Activated T-cell treated with anti-CD3 and anti-CD28 coated beads, Interleukin-2, amount 50 U/mL, for 4 hours (primary cell): Measurements from ENCODE around the gene DNAJC12. TPM values are rescaled to one million over a fixed set of nuclear protein-coding genes. Genes with fewer than 3 reads are reported as not detected.

Experiments used
- ATAC-seq, 2 donors: fragments of 200-7000 bp; cut with Tn5 transposase; one replicate each; pipeline ENCODE4 v1.10.0; 2021
- DNase-seq: peaks from one replicate; pipeline ENCODE4 v3.0.0-alpha.2; 2020
- H3K27me3 Mint-ChIP-seq: one replicate; pipeline ENCODE4 v1.8.0; 2021; ENCODE audit warnings: low read depth, mixed read lengths
- H3K36me3 Mint-ChIP-seq: one replicate; pipeline ENCODE4 v1.8.0; 2022; ENCODE audit warnings: mixed read lengths; ENCODE audit not compliant: insufficient read depth
- H3K4me1 Mint-ChIP-seq: one replicate; pipeline ENCODE4 v1.8.0; 2021; ENCODE audit warnings: low read depth, mixed read lengths
- H3K4me3 Mint-ChIP-seq: one replicate; pipeline ENCODE4 v1.8.0; 2021; ENCODE audit warnings: mild to moderate bottlenecking, moderate library complexity, mixed read lengths
- H3K9me3 Mint-ChIP-seq: one replicate; pipeline ENCODE4 v1.8.0; 2021; ENCODE audit warnings: mixed read lengths
- total RNA-seq, 3 donors: library from RNA; stranded (reverse); gene quantifications; one replicate each; pipeline ENCODE4 v1.2.1, GENCODE V29; 2021

Gene DNAJC12
- total RNA-seq, 3 donors from 2014 or later: 0.28 to 0.92 (median 0.84) TPM

DNA sequence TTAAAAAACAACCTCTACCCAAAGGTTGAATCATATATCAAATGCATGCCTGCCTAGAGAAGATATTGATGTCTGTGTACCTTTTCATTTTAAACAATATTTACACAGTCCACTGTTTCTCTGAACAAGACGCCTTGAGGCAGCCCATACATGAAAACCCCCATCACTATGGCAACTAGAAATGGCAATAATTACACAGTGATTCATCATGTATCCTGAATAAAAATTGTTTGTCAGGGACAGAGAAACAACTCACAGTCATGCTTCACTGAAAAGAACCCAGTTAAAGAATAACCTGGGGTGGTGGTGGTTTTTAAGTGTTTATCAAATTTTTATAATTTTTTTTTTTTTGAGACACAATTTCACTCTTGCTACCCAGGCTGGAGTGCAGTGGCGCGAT lies 19.7 kb downstream of the DNAJC12 start:
- no peak for ATAC-seq
- H3K9me3 Mint-ChIP-seq: no peaks in the 10 kb centered on the region
- H3K27me3 Mint-ChIP-seq: no peaks in the 10 kb centered on the region
- H3K4me1 Mint-ChIP-seq: peaks cover 4% of the 10 kb centered on the region
- no peak overlapping the region for H3K4me3 Mint-ChIP-seq
- DNase-seq: no peak
- no peaks in the 10 kb centered on the region for H3K36me3 Mint-ChIP-seq

DNA sequence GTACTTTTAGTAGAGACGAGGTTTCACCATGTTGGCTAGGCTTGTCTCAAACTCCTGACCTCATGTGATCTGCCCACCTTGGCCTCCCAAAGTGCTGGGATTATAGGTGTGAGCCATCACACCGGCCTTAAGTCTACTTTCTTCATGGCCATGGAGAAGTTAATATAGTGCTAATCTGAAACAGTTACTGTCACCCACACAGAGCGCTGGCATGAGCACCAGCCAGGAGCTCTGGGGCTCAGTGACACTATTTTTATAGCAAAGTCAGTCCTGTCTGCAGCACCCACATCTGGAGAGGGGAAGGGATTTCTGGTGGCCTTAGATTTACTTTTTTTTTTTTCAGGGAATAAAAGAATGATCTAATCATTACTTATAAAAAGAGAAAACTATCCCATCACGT lies 21.3 kb downstream of the DNAJC12 start:
- no peaks in the 10 kb centered on the region for H3K36me3 Mint-ChIP-seq
- no peak overlapping the region for H3K4me3 Mint-ChIP-seq
- no peak for DNase-seq
- peaks cover 2% of the 10 kb centered on the region for H3K27me3 Mint-ChIP-seq
- peaks cover 4% of the 10 kb centered on the region for H3K4me1 Mint-ChIP-seq
- no peak for ATAC-seq
- no peaks in the 10 kb centered on the region for H3K9me3 Mint-ChIP-seq

DNA sequence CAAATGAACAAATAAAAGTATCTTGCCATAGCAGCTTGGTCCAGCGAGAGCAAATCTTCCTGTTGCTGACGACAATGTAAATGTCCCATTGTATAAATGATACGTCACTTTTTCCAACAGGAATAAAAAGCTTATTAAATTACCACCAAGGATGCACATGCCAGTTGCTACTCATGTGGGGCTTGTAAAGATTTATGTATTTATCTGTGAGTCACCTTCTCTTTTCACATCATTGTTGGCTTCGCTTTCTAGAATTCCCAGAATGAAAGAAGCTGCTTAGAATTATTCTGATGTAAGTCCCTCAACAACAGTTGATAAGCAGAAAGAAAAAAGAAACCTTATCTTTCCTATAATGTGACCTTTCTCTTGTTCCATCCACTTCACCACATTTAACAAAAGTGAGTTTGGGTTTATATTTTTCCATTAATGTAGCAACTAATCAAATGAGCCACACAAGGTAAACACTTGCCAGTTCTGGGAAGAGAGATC lies 22.4 kb downstream of the DNAJC12 start:
- Mint-ChIP-seq H3K27me3 (peaks cover 2% of the 10 kb centered on the region), H3K36me3 (no peaks in the 10 kb centered on the region), H3K4me1 (peaks cover 4% of the 10 kb centered on the region), H3K4me3 (no peak overlapping the region), H3K9me3 (no peaks in the 10 kb centered on the region)
- DNase-seq: no peak
- ATAC-seq: no peak

DNA sequence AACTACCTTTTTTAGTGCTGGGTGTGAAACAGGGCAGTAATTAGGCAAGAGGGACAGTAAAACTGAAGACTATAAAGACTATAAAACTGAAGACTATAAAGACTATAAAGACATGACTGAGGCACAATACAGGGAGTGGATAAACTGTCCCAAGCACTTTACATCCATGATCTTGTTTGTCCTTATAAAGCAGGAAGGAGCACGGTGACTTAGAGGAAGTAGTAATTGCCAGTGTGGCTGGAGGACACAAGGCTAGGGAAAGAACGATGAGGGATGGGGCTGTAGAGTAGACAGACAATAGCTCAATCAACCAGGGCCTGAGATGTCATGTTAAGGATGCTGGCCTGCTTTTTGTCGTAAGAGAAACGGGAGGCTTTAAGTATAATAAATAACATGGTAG lies 26.0 kb downstream of the DNAJC12 start:
- no peaks in the 10 kb centered on the region for H3K36me3 Mint-ChIP-seq
- H3K9me3 Mint-ChIP-seq: no peaks in the 10 kb centered on the region
- DNase-seq (no peak), ATAC-seq (no peak)
- H3K27me3 Mint-ChIP-seq: peaks cover 5% of the 10 kb centered on the region
- H3K4me1 Mint-ChIP-seq: peaks cover 4% of the 10 kb centered on the region
- H3K4me3 Mint-ChIP-seq: no peak overlapping the region

DNA sequence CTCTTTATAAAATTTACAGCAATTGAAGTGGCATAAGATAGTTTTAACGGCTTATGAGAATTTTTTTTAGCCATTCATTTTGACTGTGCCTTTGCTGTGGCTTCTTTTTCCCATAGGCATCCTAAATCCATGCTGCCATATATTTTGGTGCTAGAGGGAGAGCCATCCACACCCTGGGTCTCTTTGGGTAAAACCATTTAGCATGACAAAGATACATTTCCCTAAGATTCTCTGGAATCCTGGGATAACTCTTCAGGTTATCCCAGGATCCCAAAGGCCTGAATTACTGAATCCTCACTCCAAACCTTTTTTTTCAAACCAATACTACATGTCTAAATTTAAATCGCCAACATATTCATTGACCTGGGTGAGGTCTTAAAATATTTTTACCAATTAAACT lies 28.9 kb downstream of the DNAJC12 start:
- H3K4me3 Mint-ChIP-seq: no peak overlapping the region
- no peaks in the 10 kb centered on the region for H3K4me1 Mint-ChIP-seq
- DNase-seq (no peak), ATAC-seq (no peak)
- H3K9me3 Mint-ChIP-seq: no peaks in the 10 kb centered on the region
- H3K27me3 Mint-ChIP-seq: peaks cover 11% of the 10 kb centered on the region
- H3K36me3 Mint-ChIP-seq: no peaks in the 10 kb centered on the region

DNA sequence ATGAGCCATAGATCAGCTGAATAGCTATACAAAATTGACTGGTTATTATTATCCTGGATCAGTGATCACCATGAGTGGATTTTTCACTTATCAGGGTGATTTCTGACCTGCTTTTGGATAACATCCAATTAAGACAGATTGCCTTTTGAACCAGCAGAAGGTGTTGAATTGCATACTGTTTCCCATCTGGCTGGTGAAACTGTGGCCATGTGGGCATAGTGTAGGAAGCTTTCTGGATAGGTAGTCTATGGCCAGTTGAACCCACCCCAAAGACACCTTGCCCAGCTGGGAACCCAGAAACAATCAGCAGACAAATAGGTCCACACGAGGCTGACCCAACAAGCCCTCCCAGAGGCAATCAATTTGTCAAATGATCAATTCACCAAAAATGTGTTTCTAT lies 29.3 kb downstream of the DNAJC12 start:
- DNase-seq (no peak), ATAC-seq (no peak)
- H3K4me3 Mint-ChIP-seq: no peak overlapping the region
- H3K36me3 Mint-ChIP-seq: no peaks in the 10 kb centered on the region
- no peaks in the 10 kb centered on the region for H3K9me3 Mint-ChIP-seq
- H3K4me1 Mint-ChIP-seq: no peaks in the 10 kb centered on the region
- peaks cover 11% of the 10 kb centered on the region for H3K27me3 Mint-ChIP-seq

DNA sequence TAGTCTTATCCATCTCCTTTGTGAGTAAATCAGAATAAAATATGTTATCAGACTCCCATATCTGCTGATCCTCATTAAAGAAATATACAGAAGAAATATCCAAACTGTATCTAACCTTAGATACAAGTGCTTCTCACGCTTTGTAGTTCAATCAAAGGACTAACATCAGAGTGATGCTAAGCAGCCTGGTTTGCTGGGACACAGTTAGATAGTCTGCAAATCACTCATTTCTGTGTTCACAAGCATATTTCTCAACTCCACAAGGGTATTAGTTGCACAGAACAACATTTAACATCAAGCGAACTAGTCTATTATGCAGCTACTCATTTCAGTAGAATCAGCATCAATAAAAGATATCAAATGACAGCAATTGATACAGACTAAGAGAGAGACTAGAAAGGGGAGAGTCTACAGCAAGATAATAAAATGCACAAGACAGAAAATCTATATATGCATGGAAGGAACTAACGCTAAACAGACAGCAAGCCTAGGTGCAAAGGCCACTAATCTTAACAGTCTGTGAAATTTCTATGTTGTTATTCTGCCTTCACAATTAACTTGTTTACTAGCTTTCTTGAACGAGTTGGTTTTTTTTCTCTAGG lies 30.0 kb downstream of the DNAJC12 start:
- no peaks in the 10 kb centered on the region for H3K4me1 Mint-ChIP-seq
- no peaks in the 10 kb centered on the region for H3K9me3 Mint-ChIP-seq
- no peaks in the 10 kb centered on the region for H3K36me3 Mint-ChIP-seq
- DNase-seq (no peak), ATAC-seq (no peak)
- H3K4me3 Mint-ChIP-seq: no peak overlapping the region
- H3K27me3 Mint-ChIP-seq: peaks cover 11% of the 10 kb centered on the region

DNA sequence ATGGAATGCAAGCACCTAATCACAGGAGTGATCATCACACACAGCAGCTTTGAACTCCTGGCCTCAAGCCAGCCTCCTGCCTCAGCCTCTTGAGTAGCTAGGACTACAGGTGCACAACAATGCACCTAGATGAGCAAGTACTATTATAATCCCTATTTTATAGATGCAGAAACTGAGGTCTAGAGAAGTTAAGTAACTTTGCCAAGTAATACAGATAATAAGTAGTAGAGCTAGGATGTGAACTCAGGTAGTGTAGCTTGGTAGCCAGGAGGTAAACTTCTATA lies 33.7 kb downstream of the DNAJC12 start:
- ATAC-seq (no peak), DNase-seq (no peak)
- no peaks in the 10 kb centered on the region for H3K36me3 Mint-ChIP-seq
- no peaks in the 10 kb centered on the region for H3K9me3 Mint-ChIP-seq
- peaks cover 9% of the 10 kb centered on the region for H3K27me3 Mint-ChIP-seq
- no peak overlapping the region for H3K4me3 Mint-ChIP-seq
- H3K4me1 Mint-ChIP-seq: no peaks in the 10 kb centered on the region

DNA sequence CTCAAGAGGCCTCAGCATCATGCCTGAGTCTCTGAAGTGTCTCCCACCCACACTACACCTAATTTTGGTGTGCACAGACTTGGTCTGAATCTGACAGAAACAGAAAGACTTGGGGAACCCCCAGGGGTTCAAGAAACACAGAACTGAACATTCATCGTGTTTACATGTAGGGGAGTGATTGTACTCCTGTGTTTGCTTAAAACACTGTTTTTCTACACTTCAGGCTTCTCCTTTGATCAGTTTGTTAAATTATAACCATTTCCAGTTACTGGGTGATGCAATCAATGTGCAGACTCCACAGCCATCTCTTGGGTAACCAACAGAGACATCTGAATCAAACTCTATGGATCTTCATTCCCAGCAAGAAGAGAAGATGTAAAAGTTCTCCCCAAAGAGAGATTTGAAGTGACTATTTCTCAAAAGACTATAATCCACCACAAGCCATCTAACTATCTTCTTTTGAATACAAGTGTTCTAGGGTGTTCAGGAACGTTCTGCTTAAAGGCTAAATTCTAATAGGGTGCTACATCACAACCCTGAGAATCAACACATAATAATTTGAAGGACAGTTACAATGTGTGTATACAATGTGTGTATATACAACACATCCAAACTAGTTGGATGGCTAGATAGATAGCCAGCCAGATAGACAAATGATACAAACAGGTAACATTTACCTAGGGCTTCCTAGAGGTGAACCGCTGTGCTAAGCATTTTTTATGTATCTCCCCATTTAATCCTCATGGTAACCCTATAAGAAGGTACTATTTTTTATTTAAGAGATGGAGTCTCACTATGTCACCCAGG lies 34.2 kb downstream of the DNAJC12 start:
- H3K9me3 Mint-ChIP-seq: no peaks in the 10 kb centered on the region
- H3K36me3 Mint-ChIP-seq: no peaks in the 10 kb centered on the region
- DNase-seq: no peak
- H3K4me1 Mint-ChIP-seq: no peaks in the 10 kb centered on the region
- peaks cover 6% of the 10 kb centered on the region for H3K27me3 Mint-ChIP-seq
- ATAC-seq: peak; percentile 43 to 74
- no peak overlapping the region for H3K4me3 Mint-ChIP-seq

DNA sequence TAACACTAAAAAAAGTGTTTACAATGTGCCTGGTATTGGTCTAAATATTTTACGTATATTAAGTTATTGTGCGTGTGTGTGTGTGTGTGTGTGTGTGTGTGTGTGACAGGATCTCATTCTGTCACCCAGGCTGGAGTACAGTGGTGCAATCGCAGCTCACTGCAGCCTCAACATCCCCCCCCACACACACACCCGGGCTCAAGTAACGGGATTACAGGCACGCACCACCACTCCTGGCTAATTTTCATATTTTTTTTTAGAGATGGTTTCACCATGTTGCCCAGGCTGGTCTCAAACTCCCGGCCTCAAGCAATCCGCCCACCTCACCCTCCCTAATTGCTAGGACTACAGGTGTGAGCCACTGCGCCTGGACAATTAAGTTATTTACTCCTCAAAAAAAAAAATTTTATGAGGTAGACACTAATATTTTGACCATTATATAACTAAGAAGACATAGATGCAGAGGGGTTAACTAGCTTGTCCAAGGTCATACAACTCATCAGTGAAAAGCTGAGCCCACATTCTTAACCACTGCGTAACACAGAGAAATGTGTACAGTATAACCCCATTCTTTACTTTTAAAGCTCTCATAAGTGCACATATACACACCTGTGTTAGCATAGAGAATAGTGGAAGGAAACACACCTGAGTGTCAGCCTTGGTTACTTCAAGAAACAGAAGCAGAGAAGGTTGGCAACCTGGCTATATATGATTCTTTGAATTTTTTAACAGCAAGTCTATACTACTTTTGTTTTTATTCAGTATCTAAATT lies 35.0 kb downstream of the DNAJC12 start:
- H3K4me3 Mint-ChIP-seq: no peak overlapping the region
- peaks cover 6% of the 10 kb centered on the region for H3K27me3 Mint-ChIP-seq
- ATAC-seq: no peak
- DNase-seq: no peak
- H3K4me1 Mint-ChIP-seq: no peaks in the 10 kb centered on the region
- no peaks in the 10 kb centered on the region for H3K9me3 Mint-ChIP-seq
- H3K36me3 Mint-ChIP-seq: no peaks in the 10 kb centered on the region

DNA sequence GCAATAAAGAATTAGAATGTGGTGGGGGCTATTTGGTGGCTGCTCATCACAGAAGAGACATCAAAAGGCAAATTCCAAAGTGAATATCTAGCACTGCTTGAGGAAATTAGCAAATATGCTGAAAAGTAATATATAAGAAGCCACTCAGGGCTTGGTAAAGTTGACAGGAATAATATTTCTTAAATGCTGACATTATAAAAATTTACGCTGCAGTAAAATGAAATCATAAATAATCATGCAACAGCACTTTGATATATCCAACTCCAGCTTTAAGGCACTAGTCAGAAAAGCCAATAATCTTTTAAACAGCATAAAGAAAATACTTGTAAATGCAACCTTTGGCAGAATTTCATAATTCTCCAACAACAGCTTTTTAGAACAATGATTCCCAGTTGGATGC lies 36.9 kb downstream of the DNAJC12 start:
- Mint-ChIP-seq H3K9me3 (no peaks in the 10 kb centered on the region), H3K4me3 (no peak overlapping the region), H3K36me3 (no peaks in the 10 kb centered on the region), H3K27me3 (peaks cover 3% of the 10 kb centered on the region), H3K4me1 (no peaks in the 10 kb centered on the region)
- ATAC-seq (no peak), DNase-seq (no peak)

DNA sequence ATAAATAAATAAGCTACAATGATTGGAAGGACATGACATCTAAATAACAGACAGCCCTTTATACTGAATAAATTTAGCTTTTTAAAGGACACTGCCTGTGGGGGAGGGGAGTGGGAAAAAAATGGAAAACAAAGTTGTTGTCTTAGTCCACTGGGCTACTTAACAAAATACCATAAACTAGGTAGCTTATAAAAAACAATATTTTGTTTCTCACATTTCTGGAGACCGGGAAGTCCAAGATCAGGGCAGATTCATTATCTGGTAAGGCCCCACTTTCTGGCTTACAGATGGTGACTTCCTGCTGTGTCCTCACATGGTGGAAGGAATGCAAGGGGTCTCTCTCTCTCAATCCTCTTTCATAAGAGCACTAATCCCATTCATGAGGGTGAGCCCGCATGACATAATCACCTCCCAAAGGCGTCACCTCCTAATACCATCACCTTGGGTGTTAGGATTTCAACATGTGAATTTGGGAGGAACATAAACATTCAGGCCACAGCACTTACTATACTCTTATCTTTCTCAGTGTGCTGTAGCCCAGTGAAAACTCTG lies 43.0 kb downstream of the DNAJC12 start:
- no peak for ATAC-seq
- no peaks in the 10 kb centered on the region for H3K27me3 Mint-ChIP-seq

DNA sequence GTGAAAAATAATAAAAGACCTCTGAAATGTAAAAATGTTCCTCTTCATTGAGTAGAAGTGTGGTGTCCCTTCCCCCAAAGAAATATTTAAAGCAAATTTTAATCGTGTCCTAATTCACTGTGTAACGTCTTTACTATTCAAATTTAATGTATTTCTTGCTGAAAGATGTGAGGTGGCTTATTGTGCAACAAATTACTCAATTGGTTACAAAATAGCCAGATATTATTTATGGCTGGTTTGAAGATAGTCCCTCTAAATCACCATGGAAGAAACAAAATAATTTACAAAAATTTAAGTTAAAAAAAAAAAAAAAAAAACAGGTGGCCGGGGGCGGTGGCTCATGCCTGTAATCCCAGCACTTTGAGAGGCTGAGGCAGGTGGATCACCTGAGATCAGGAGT lies 43.7 kb downstream of the DNAJC12 start:
- no peaks in the 10 kb centered on the region for H3K27me3 Mint-ChIP-seq
- DNase-seq (no peak), ATAC-seq (no peak)
- H3K4me1 Mint-ChIP-seq: peaks cover 17% of the 10 kb centered on the region
- H3K4me3 Mint-ChIP-seq: no peak overlapping the region
- H3K9me3 Mint-ChIP-seq: no peaks in the 10 kb centered on the region
- no peaks in the 10 kb centered on the region for H3K36me3 Mint-ChIP-seq

More for the DNA sequence above, 43.0 kb downstream of the DNAJC12 start:
- no peak for DNase-seq
- Mint-ChIP-seq H3K9me3 (no peaks in the 10 kb centered on the region), H3K36me3 (no peaks in the 10 kb centered on the region), H3K4me3 (no peak overlapping the region), H3K4me1 (peaks cover 15% of the 10 kb centered on the region)

DNA sequence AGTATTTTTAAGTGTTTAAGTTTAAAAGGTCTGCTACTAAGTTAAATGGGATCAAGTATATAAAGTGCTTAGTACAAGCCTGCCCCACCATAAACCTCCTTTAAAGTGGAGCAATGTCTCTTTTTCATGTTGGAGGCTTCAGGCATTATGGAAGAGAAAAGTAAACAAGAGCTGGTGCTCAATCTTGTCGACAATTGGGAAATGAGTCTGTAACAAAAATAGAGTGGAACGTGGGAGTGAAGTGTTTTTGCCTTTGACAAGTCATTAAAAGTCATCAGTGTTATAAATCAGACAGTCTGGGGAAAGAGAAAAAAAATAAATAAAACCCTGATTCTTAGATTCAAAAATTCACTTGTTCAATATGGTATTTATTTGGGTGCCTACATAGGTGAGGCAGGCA lies 44.7 kb downstream of the DNAJC12 start:
- H3K4me1 Mint-ChIP-seq: peaks cover 20% of the 10 kb centered on the region
- no peaks in the 10 kb centered on the region for H3K36me3 Mint-ChIP-seq
- ATAC-seq (no peak), DNase-seq (no peak)
- no peaks in the 10 kb centered on the region for H3K27me3 Mint-ChIP-seq
- no peaks in the 10 kb centered on the region for H3K9me3 Mint-ChIP-seq
- no peak overlapping the region for H3K4me3 Mint-ChIP-seq
